ENCODE data around the gene FCHSD2.

Gene FCHSD2

GRCh38 chr11:72896431-72896830, 245.7 kb downstream of the FCHSD2 start:
- DNase-seq (ENCODE audit: extremely low spot score), result no peak

GRCh38 chr11:72890881-72891280, 251.2 kb downstream of the FCHSD2 start:
- DNase-seq (ENCODE audit: extremely low spot score), result no peak
- CTCF ChIA-PET, result interaction anchor here (0.7 to 2.4 kb wide), 8 partner anchors 9 to 43 kb away, joined by 3 to 9 read pairs (median 4); no protein-coding TSS in a partner anchor
- POLR2A ChIA-PET, result no interaction called here
- no peak for TF ChIP-seq CTCF (IDR thresholded peaks at IDR 0.05; ENCODE audit: control extremely low read depth, extremely low read depth, low read depth, missing control alignments)

More at GRCh38 chr11:72896431-72896830, 245.7 kb downstream of the FCHSD2 start:
- no peak for TF ChIP-seq CTCF (IDR thresholded peaks at IDR 0.05; ENCODE audit: control extremely low read depth, extremely low read depth, low read depth, missing control alignments)
- ChIA-PET POLR2A (no interaction called here), CTCF (interaction anchor here (1.0 kb wide), 1 partner anchor 87 kb away, joined by 3 read pairs; no protein-coding TSS in a partner anchor)

GRCh38 chr11:72886619-72887018, 255.5 kb downstream of the FCHSD2 start:
- CTCF ChIA-PET, result no interaction called here
- no peak for DNase-seq (ENCODE audit: extremely low spot score)
- POLR2A ChIA-PET, result no interaction called here
- no peak for TF ChIP-seq CTCF (IDR thresholded peaks at IDR 0.05; ENCODE audit: control extremely low read depth, extremely low read depth, low read depth, missing control alignments)

- ChIA-PET CTCF (no interaction called here), POLR2A (no interaction called here)
- TF ChIP-seq CTCF (IDR thresholded peaks at IDR 0.05; ENCODE audit: control extremely low read depth, extremely low read depth, low read depth, missing control alignments), result no peak
- no peak for DNase-seq (ENCODE audit: extremely low spot score)
Observed at GRCh38 chr11:72885749-72886609, 256.1 kb downstream of the FCHSD2 start.

- CTCF ChIA-PET, result interaction anchor here (1.0 to 1.4 kb wide), 2 partner anchors 10 to 302 kb away, joined by 4 to 6 read pairs; no protein-coding TSS in a partner anchor
- no peak for DNase-seq (ENCODE audit: extremely low spot score)
- TF ChIP-seq CTCF (IDR thresholded peaks at IDR 0.05; ENCODE audit: control extremely low read depth, extremely low read depth, low read depth, missing control alignments), result no peak
- POLR2A ChIA-PET, result no interaction called here
Observed at GRCh38 chr11:72876147-72876546, 266.0 kb downstream of the FCHSD2 start.

GRCh38 chr11:72875736-72876135, 266.4 kb downstream of the FCHSD2 start:
- POLR2A ChIA-PET, result interaction anchor here (0.6 kb wide), 1 partner anchor 268 kb away, joined by 3 read pairs; no protein-coding TSS in a partner anchor
- CTCF ChIA-PET, result interaction anchor here (1.0 to 2.0 kb wide), 4 partner anchors 10 to 303 kb away, joined by 4 to 9 read pairs (median 6); no protein-coding TSS in a partner anchor
- no peak for DNase-seq (ENCODE audit: extremely low spot score)
- TF ChIP-seq CTCF (IDR thresholded peaks at IDR 0.05; ENCODE audit: control extremely low read depth, extremely low read depth, low read depth, missing control alignments), result no peak

Data from GM10248 (cell line).